IMR-90 (cell line): ENCODE measurements around the gene ARHGAP28. TPM values are rescaled to one million over a fixed set of nuclear protein-coding genes. Genes with fewer than 3 reads are reported as not detected.

Experiments
- ATAC-seq: fragments of 200-7000 bp; cut with Tn5 transposase; 2 replicates; pipeline ENCODE4 v1.9.1; 2020; ENCODE audit warnings: low read depth, mild to moderate bottlenecking, moderate library complexity
- BruUV-seq: library from RNA; stranded (reverse); fragments of 400-500 nt; replicated peaks from 2 replicates; lab custom pipeline; 2021; lab: Mats Ljungman, UMichigan
- CTCF ChIA-PET: fragments of 300-600 bp; formaldehyde crosslinking; extraction: SDS; loops from one replicate; lab custom pipeline; 2021; ENCODE audit warnings: antibody characterized with exemption; lab: Yijun Ruan, JAX
- POLR2A ChIA-PET: fragments of 300-600 bp; sonication (Branson Sonifier 250); formaldehyde crosslinking; loops from one replicate; lab custom pipeline; 2022; ENCODE audit warnings: antibody characterized with exemption; ENCODE audit not compliant: unreplicated experiment; lab: Charles Lee
- DNase-seq: peaks from one replicate; pipeline ENCODE4 v3.0.0; 2013
- H2AFZ ChIP-seq: replicated peaks from 2 replicates; pipeline ENCODE3; 2013; ENCODE audit warnings: low read length, mild to moderate bottlenecking; ENCODE audit not compliant: poor library complexity
- H2AK5ac ChIP-seq: 2 replicates; pipeline ENCODE4 v1.6.1; 2013; ENCODE audit warnings: low read depth, low read length, inconsistent platforms
- H2AK9ac ChIP-seq: replicated peaks from 2 replicates; pipeline ENCODE3; 2013; ENCODE audit warnings: mild to moderate bottlenecking, low read depth, low read length, moderate library complexity; ENCODE audit not compliant: poor library complexity
- H2BK120ac ChIP-seq: 2 replicates; pipeline ENCODE4 v1.6.1; 2013; ENCODE audit warnings: low read depth, low read length, inconsistent platforms
- H2BK15ac ChIP-seq: 3 replicates; pipeline ENCODE4 v1.6.1; 2013; ENCODE audit warnings: low read depth, low read length, inconsistent platforms
- H2BK20ac ChIP-seq: 2 replicates; pipeline ENCODE4 v1.6.1; 2013; ENCODE audit warnings: low read depth, mild to moderate bottlenecking, inconsistent platforms, low read length, moderate library complexity
- H2BK5ac ChIP-seq: 2 replicates; pipeline ENCODE4 v1.6.1; 2013; ENCODE audit warnings: mild to moderate bottlenecking, low read depth, low read length, inconsistent platforms; ENCODE audit not compliant: poor library complexity, severe bottlenecking
- H3K14ac ChIP-seq: replicated peaks from 2 replicates; pipeline ENCODE4 v1.6.1; 2013; ENCODE audit warnings: low read depth, low read length, inconsistent platforms
- H3K18ac ChIP-seq: 2 replicates; pipeline ENCODE4 v1.6.1; 2013; ENCODE audit warnings: low read depth, low read length, control low read depth
- H3K23ac ChIP-seq: 2 replicates; pipeline ENCODE4 v1.6.1; 2013; ENCODE audit warnings: low read depth, low read length, inconsistent platforms
- H3K27ac ChIP-seq: 2 replicates; pipeline ENCODE4 v1.5.1; 2013; ENCODE audit warnings: mild to moderate bottlenecking, control low read depth, low read length; ENCODE audit not compliant: insufficient read depth
- H3K27me3 ChIP-seq: 2 replicates; pipeline ENCODE4 v1.6.1; 2013; ENCODE audit warnings: low read length; ENCODE audit not compliant: control insufficient read depth, insufficient read depth
- H3K36me3 ChIP-seq: 2 replicates; pipeline ENCODE4 v1.6.1; 2013; ENCODE audit warnings: low read length, mixed read lengths; ENCODE audit not compliant: control insufficient read depth, insufficient read depth
- H3K4ac ChIP-seq: 2 replicates; pipeline ENCODE4 v1.6.1; 2013; ENCODE audit warnings: low read depth, low read length, inconsistent platforms
- H3K4me1 ChIP-seq: 2 replicates; pipeline ENCODE4 v1.6.1; 2013; ENCODE audit warnings: low read length, mixed read lengths; ENCODE audit not compliant: control insufficient read depth, insufficient read depth
- H3K4me2 ChIP-seq: 2 replicates; pipeline ENCODE4 v1.6.1; 2013; ENCODE audit warnings: low read depth, mild to moderate bottlenecking, control low read depth, low read length, moderate library complexity
- H3K4me3 ChIP-seq: 2 replicates; pipeline ENCODE4 v1.5.1; 2013; ENCODE audit warnings: low read depth, mild to moderate bottlenecking, control low read depth, low read length, moderate library complexity; ENCODE audit not compliant: insufficient read depth
- H3K56ac ChIP-seq: 2 replicates; pipeline ENCODE4 v1.6.1; 2013; ENCODE audit warnings: low read length, inconsistent platforms; ENCODE audit not compliant: insufficient read depth; ENCODE audit errors: extremely low read depth
- H3K79me1 ChIP-seq, 2 experiments: 2 replicates each; pipeline ENCODE4 v1.6.1; 2013; ENCODE audit warnings: low read length in 2 of 2, inconsistent platforms in 1 of 2, low read depth in 1 of 2
- H3K9ac ChIP-seq: 2 replicates; pipeline ENCODE4 v1.6.1; 2013; ENCODE audit warnings: low read depth, low read length, control low read depth
- H3K9me1 ChIP-seq: 2 replicates; pipeline ENCODE4 v1.6.1; 2013; ENCODE audit warnings: low read length, inconsistent platforms; ENCODE audit not compliant: insufficient read depth
- H3K9me3 ChIP-seq: 2 replicates; pipeline ENCODE4 v1.6.1; 2013; ENCODE audit warnings: low read length; ENCODE audit not compliant: control insufficient read depth, insufficient read depth
- H4K20me1 ChIP-seq: 2 replicates; pipeline ENCODE4 v1.6.1; 2013; ENCODE audit warnings: low read length, inconsistent platforms; ENCODE audit not compliant: insufficient read depth
- H4K5ac ChIP-seq: 2 replicates; pipeline ENCODE4 v1.6.1; 2013; ENCODE audit warnings: mild to moderate bottlenecking, low read depth, low read length, control low read depth
- H4K8ac ChIP-seq, 2 experiments: 2 replicates each; pipeline ENCODE4 v1.6.1; 2013; ENCODE audit warnings: low read depth in 2 of 2, low read length in 2 of 2, control low read depth in 1 of 2, inconsistent platforms in 1 of 2
- H4K91ac ChIP-seq: 2 replicates; pipeline ENCODE4 v1.6.1; 2013; ENCODE audit warnings: low read depth, low read length, inconsistent platforms; ENCODE audit not compliant: insufficient read depth
- BHLHE40 ChIP-seq: fragments of 150-350 bp; IDR thresholded peaks from 2 replicates; pipeline ENCODE4 v1.6.1; 2016; ENCODE audit warnings: mild to moderate bottlenecking, low read depth, low read length
- CEBPB ChIP-seq: IDR thresholded peaks from 2 replicates; pipeline ENCODE4 v1.6.1; 2012; ENCODE audit warnings: low read depth, low read length, improper control_type of control experiment
- CHD1 ChIP-seq: IDR thresholded peaks from 2 replicates; pipeline ENCODE4 v1.6.1; 2012; ENCODE audit warnings: low read depth, low read length, improper control_type of control experiment
- FOS ChIP-seq: fragments of 150-350 bp; IDR thresholded peaks from 2 replicates; pipeline ENCODE4 v1.6.1; 2016; ENCODE audit warnings: low read depth, low read length
- MAFK ChIP-seq: IDR thresholded peaks from 2 replicates; pipeline ENCODE4 v1.6.1; 2012; ENCODE audit warnings: low read depth, low read length, improper control_type of control experiment
- MAZ ChIP-seq: IDR thresholded peaks from 2 replicates; pipeline ENCODE4 v1.6.1; 2012; ENCODE audit warnings: low read depth, mild to moderate bottlenecking, low read length, improper control_type of control experiment, moderate library complexity, borderline replicate concordance
- MXI1 ChIP-seq: IDR thresholded peaks from 2 replicates; pipeline ENCODE4 v1.6.1; 2012; ENCODE audit warnings: low read depth, mild to moderate bottlenecking, low read length, moderate library complexity, borderline replicate concordance
- NFE2L2 ChIP-seq: fragments of 150-350 bp; IDR thresholded peaks from 2 replicates; pipeline ENCODE4 v1.6.1; 2016; ENCODE audit warnings: low read depth, mild to moderate bottlenecking, low read length
- POLR2A ChIP-seq: IDR thresholded peaks from 2 replicates; pipeline ENCODE4 v1.6.1; 2012; ENCODE audit warnings: mild to moderate bottlenecking, low read depth, low read length
- RAD21 ChIP-seq: IDR thresholded peaks from 2 replicates; pipeline ENCODE4 v1.6.1; 2012; ENCODE audit warnings: low read length, improper control_type of control experiment
- RCOR1 ChIP-seq: IDR thresholded peaks from 2 replicates; pipeline ENCODE4 v1.6.1; 2012; ENCODE audit warnings: mild to moderate bottlenecking, low read length, improper control_type of control experiment; ENCODE audit not compliant: insufficient replicate concordance
- RFX5 ChIP-seq: IDR thresholded peaks from 2 replicates; pipeline ENCODE4 v1.8.0; 2012; ENCODE audit warnings: low read depth, mild to moderate bottlenecking, low read length, moderate library complexity
- SMC3 ChIP-seq: fragments of 150-350 bp; IDR thresholded peaks from 2 replicates; pipeline ENCODE4 v1.6.1; 2016; ENCODE audit warnings: low read depth, mild to moderate bottlenecking, antibody characterized with exemption, low read length, moderate library complexity
- WGBS, 2 experiments: methylation state at CpG; one replicate each; pipeline versions ENCODE4 v1.1.5 to v1.1.7; 2013; ENCODE audit warnings: missing lambda C conversion rate in 2 of 2; ENCODE audit not compliant: insufficient read length in 1 of 2; ENCODE audit errors: extremely low coverage in 2 of 2; 5-methylcytosine and 5-hydroxymethylcytosine counted together
- dilution Hi-C: fragments of 300-500 bp; cut with HindIII; formaldehyde crosslinking; loops from one replicate; pipeline ENCODE4 v1.14.3; 2018; ENCODE audit warnings: low sequenced_read_pairs; ENCODE audit not compliant: unreplicated experiment
- in situ Hi-C: fragments of 300-500 bp; cut with MboI; formaldehyde crosslinking; loops from 3 replicates; pipeline ENCODE4 v1.14.3; 2019; ENCODE audit warnings: low sequenced_read_pairs, inconsistent platforms, mixed read lengths
- intact Hi-C: fragments of 100-400 bp; cut with micrococcal nuclease; formaldehyde crosslinking; loops from 2 replicates; pipeline ENCODE4 v1.10.0; 2022
- polyA plus RNA-seq, 3 experiments: library from polyadenylated mRNA; depleted of rRNA; stranded (reverse); fragments of >200 nt; gene quantifications; 2 replicates each; pipeline ENCODE4 v1.2.3, GENCODE V29; 2012; ENCODE audit warnings: low replicate concordance in 1 of 3
- total RNA-seq: library from RNA; depleted of rRNA; stranded (reverse); fragments of >200 nt; gene quantifications from 2 replicates; pipeline ENCODE4 v1.2.3, GENCODE V29; 2012
- TF ChIP-seq, protein P1 (sequence below): fragments of 150-350 bp; IDR thresholded peaks from 2 replicates; pipeline ENCODE4 v1.6.1; 2017; ENCODE audit warnings: mild to moderate bottlenecking, antibody characterized with exemption, low read length, low read depth
- TF ChIP-seq, protein P2 (sequence below): conservative IDR thresholded peaks from 2 replicates; pipeline ENCODE4 v1.5.1; 2012; ENCODE audit warnings: mild to moderate bottlenecking, low read depth, low read length, improper control_type of control experiment

Gene ARHGAP28
- total and polyA plus RNA-seq, 2 of the 4 experiments (the other 2 are of a cell fraction), result 1.8 to 3.8 TPM

- H3K27ac ChIP-seq, result no peak overlapping the region
- H2BK20ac ChIP-seq, result no peak overlapping the region
- H2AFZ ChIP-seq, result no peak overlapping the region
- peaks cover 16% of the 10 kb centered on the region for H3K36me3 ChIP-seq
- no peaks in the 10 kb centered on the region for H4K20me1 ChIP-seq
- ChIA-PET CTCF (no interaction called here), POLR2A (no interaction called here)
- H3K9me1 ChIP-seq, result 0 out of 2 replicates have a peak, but pooled peaks cover 2% of the 10 kb centered on the region
- H3K4me2 ChIP-seq, result no peak overlapping the region
- H3K9me3 ChIP-seq, result no peaks in the 10 kb centered on the region
- no peak overlapping the region for H2BK5ac ChIP-seq
- H3K18ac ChIP-seq, result no peak overlapping the region
- H3K4ac ChIP-seq, result no peak overlapping the region
- H3K56ac ChIP-seq, result no peak overlapping the region
- no peak overlapping the region for H3K9ac ChIP-seq
- no peak overlapping the region for H2BK15ac ChIP-seq
- H3K79me1 ChIP-seq, result no peaks in the 10 kb centered on the region
- no peak overlapping the region for H3K14ac ChIP-seq
- no peak overlapping the region for H3K4me3 ChIP-seq
- dilution Hi-C loops (no loop called here), in situ Hi-C loops (loop anchor here (25.0 kb wide), 1 partner anchor 667 kb away; no protein-coding TSS in a partner anchor), intact Hi-C loops (loop anchor here (10.0 kb wide), 1 partner anchor 465 kb away; the partner anchor contains the start of gene L3MBTL4)
- H3K27me3 ChIP-seq, result no peaks in the 10 kb centered on the region
- H3K4me1 ChIP-seq, result peaks cover 8% of the 10 kb centered on the region; the same call in 1 of the 2 replicates
- no peak for DNase-seq
- no peak overlapping the region for H2BK120ac ChIP-seq
- no peak overlapping the region for H4K91ac ChIP-seq
- no peak overlapping the region for H4K5ac ChIP-seq
- H4K8ac ChIP-seq, result no peak overlapping the region
- no peak overlapping the region for H3K23ac ChIP-seq
- no peak for ATAC-seq
- no peak overlapping the region for H2AK9ac ChIP-seq
- H2AK5ac ChIP-seq, result no peak overlapping the region
- no TSS peak for BruUV-seq
- WGBS, 2 experiments, result 67% methylated on average over 6 of the region's 14 CpGs; no CpG with 5 or more reads in 1 of the 2 experiments
- no peak for TF ChIP-seq CEBPB
- TF ChIP-seq SMC3, result no peak
- TF ChIP-seq, protein P1, sequence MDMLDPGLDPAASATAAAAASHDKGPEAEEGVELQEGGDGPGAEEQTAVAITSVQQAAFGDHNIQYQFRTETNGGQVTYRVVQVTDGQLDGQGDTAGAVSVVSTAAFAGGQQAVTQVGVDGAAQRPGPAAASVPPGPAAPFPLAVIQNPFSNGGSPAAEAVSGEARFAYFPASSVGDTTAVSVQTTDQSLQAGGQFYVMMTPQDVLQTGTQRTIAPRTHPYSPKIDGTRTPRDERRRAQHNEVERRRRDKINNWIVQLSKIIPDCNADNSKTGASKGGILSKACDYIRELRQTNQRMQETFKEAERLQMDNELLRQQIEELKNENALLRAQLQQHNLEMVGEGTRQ, result no peak
- TF ChIP-seq NFE2L2, result no peak
- TF ChIP-seq FOS, result no peak
- no peak for TF ChIP-seq MAFK
- no peak for TF ChIP-seq RAD21
- no peak for TF ChIP-seq RFX5
- TF ChIP-seq MAZ, result no peak
- TF ChIP-seq, protein P2, sequence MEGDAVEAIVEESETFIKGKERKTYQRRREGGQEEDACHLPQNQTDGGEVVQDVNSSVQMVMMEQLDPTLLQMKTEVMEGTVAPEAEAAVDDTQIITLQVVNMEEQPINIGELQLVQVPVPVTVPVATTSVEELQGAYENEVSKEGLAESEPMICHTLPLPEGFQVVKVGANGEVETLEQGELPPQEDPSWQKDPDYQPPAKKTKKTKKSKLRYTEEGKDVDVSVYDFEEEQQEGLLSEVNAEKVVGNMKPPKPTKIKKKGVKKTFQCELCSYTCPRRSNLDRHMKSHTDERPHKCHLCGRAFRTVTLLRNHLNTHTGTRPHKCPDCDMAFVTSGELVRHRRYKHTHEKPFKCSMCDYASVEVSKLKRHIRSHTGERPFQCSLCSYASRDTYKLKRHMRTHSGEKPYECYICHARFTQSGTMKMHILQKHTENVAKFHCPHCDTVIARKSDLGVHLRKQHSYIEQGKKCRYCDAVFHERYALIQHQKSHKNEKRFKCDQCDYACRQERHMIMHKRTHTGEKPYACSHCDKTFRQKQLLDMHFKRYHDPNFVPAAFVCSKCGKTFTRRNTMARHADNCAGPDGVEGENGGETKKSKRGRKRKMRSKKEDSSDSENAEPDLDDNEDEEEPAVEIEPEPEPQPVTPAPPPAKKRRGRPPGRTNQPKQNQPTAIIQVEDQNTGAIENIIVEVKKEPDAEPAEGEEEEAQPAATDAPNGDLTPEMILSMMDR, result no peak
- no peak for TF ChIP-seq CHD1
- TF ChIP-seq POLR2A, result no peak
- TF ChIP-seq BHLHE40, result no peak
- no peak for TF ChIP-seq RCOR1
- TF ChIP-seq MXI1, result no peak
Observed at GRCh38 chr18:6879508-6880195, 150.1 kb downstream of the ARHGAP28 start.
